Stimulated activated CD8-positive, alpha-beta memory T cell treated with anti-CD3 and anti-CD28 coated beads, Interleukin-12 subunit alpha, Interleukin-12 subunit beta, amount 100 ng/mL, for 24 hours (primary cell): Measurements from ENCODE around the gene FRMD4B.
A peak's percentile ranks its signal among the peaks of the same experiment; 100 is the strongest.
"Not testable (repeated sequence)": the region's sequence is repeated elsewhere in the genome, so short reads cannot be mapped to it uniquely, and the experiment has no call there.

Source experiments
- DNase-seq: peaks from one replicate; pipeline ENCODE4 v3.0.0-alpha.2; 2020; ENCODE audit errors: extremely low read depth

Gene FRMD4B

GRCh38 chr3:69244039-69244438 lies 141.8 kb downstream of the FRMD4B start:
- no peak for DNase-seq

- no peak for DNase-seq
Observed at GRCh38 chr3:69241769-69242168, 144.1 kb downstream of the FRMD4B start.

GRCh38 chr3:69240651-69241568 lies 145.0 kb downstream of the FRMD4B start:
- DNase-seq = no peak

DNA sequence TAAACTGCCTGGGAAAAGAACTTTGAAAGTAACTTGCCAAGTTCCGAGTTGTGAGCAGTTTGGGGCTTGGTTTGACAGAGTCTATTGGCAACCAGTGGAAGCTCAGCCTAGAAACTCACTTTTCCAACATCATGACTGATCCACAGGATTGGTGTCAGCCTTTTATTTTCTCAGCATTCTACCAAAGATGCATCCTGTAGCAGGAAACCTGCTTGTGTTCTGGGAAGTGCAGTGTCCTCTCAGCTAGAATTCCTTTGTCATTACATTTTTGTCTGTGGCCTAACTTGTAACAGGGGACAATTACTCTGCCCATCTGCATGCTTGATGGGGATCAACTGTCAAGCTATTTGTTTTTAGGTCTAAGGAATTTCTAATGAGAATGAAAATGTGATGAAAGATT lies 146.8 kb downstream of the FRMD4B start:
- DNase-seq = no peak

GRCh38 chr3:69236812-69237707 lies 148.8 kb downstream of the FRMD4B start:
- DNase-seq = no peak

GRCh38 chr3:69235882-69236281 lies 150.0 kb downstream of the FRMD4B start:
- no peak for DNase-seq

- DNase-seq = not testable (repeated sequence)
Observed at GRCh38 chr3:69235227-69235626, 150.7 kb downstream of the FRMD4B start.

GRCh38 chr3:69232482-69232881 lies 153.4 kb downstream of the FRMD4B start:
- DNase-seq = no peak

DNA sequence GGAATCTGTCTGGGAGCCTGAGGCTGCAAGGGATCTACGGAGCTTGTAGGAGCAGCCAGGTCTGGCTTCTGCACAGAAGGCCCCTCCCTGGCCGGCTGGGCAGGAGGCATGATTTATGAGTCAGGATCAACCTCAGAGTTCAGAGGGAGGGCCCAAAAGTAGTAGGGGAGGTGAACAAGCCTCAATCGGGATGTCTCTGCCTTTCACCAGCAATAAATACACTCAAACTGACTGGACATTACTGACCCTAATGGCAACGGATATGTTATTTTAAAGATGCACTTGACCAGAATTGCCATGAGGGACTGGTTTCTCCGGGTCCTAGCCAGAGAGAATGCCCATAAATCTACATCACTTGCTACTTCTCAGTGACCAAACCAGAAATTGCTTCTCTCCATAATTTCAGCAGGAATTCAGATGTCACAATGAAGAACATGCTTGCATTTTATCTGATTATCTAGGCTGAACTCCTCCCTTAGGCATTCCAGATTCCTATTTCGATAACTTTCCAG lies 153.9 kb downstream of the FRMD4B start:
- DNase-seq = no peak

- DNase-seq = no peak
Observed at GRCh38 chr3:69226071-69226470, 159.8 kb downstream of the FRMD4B start.

DNA sequence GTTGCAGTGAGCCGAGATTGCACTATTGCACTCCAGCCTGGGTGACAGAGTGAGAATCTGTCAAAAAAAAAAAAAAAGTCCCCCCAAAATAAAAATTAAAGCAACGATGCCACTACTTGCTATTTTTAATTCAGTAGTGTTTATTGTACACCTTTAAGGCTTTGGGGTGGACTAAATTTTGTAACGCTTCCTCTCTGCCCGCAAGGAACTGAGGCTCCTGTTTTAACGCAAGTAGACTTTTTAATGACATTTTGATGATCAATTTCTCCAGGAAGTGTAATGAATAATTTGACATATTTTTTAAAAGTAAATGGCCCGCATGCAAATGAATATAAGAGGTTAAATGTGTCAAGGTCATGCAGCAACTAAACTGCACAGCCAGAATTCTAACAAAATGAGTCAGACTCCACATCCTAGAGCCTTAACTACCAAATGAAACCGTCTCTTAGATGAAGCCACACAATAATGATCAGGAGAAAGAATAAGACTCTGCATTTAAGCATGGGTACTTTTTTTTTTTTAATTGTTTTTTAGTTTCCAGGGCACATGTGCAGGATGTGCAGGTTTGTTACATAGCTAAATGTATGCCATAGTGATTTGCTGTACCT lies 166.7 kb downstream of the FRMD4B start:
- no peak for DNase-seq

- DNase-seq = no peak
Observed at GRCh38 chr3:69218079-69218478, 167.8 kb downstream of the FRMD4B start.

DNA sequence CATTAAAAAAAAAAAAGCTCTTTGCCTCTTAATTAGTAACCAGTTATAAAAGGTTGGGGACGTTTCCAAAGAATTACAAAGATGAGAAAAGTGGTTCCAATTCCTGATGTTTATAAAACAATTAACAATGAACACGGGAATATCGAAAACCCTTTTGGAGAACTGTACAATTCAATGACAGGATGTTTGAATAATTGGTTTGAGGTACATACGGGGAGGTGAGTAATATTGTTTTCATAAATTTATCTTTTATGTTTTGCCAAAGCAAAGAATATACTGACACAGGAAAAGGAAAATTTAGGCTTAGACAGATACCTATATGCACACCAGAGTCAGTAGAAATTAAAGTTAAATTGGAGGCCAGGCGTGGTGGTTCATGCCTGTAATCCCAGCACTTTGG lies 168.9 kb downstream of the FRMD4B start:
- no peak for DNase-seq

- no peak for DNase-seq
Observed at GRCh38 chr3:69214241-69214640, 171.6 kb downstream of the FRMD4B start.

DNA sequence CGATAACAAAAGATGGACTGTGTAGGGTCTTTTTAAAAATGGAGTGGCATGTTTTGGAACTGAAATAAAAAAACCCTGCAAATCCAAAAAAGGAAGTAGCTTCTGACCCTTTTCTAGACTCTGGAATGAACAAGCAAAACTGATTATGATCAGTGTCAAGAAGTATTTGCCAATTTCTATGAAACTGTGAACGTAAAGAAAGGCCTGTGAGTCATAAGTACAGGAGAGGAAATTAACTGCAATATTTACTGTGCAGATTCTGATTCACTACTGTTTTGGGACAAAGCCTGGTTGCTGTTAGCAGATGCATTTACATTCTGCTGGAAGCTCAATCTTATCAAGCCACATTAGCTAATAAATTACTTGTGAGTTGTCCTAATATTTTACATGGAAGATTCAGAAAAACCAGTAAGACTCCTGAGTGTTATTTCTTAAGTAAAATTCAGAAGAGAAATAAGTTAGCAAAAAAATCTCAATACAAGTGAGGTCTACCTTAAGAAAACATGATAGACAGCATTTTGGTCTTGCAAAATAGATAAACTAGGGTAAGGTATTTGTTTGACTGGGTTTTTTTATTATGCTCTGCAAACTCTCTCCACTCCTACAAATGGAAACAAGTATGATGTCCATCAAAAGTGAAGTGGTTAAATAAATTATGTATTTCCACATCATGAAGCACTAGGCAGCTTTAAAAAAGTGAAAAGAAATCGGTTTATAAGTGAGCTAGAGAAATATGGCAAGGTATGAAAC lies 173.3 kb downstream of the FRMD4B start:
- DNase-seq = no peak

DNA sequence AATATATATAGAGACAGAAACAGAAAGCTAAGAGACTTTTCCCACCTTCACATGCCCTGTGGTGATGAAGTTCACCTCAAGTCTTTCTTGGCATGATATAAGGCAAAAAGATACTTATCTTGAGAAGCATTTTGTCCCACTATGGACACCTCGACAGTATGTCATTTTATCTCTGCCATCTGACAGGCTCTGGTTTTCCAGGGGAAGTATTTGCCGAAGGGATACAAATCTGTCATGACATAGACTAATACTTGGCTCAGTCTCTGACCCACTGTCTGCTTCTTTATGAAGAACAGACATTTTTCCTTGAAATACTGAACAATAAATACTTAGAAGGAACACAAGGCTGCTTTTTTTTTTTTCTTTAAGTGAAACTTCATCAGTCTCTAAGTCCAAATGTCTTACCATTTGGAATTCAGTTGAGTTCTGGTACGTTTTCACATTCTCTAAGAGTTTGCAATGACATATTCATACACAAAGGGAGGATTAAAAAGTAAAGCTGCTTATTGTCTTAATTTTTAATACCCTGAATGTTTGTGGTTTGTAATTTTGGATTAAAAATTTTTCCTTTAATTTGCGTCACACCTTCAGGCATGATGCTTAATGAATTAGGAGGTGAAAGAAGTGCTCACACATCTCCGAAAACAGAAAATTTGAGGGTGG lies 175.7 kb downstream of the FRMD4B start:
- DNase-seq = no peak

DNA sequence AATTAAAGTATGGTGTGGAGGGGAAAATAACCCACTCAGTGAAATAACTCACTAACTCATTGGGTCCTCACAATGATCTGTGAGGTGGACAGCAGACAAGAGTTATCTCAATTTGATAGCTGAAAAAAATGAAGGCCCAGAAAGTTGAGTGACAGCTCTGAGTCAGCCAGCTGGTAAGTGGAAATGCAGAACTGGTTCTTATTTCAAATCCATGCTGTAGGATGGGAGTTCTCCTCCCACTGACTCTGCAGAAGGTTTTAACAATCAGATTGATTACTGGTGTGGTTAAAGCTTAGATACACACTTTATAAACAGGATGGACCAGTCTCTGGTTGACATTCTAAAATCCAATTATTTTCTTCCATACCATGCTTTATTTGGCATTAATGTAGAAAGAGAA lies 176.5 kb downstream of the FRMD4B start:
- no peak for DNase-seq

DNA sequence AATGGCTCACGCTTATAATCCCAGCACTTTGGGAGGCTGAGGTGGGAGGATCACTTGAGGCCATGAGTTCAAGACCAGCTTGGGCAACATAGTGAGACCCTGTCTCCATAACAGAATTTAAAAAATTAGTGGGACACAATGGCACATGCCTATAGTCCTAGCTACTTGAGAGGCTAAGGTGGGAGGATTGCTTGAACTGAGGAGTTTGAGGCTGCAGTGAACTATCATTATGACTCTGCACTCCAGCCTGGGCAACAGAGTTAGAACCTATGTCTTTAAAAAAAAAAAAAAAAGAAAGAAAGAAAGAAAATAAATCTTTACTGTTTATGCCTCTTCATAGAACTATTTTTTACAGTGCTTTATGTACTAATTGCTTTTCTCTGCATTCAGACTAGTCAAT lies 178.9 kb downstream of the FRMD4B start:
- no peak for DNase-seq

GRCh38 chr3:69205385-69205784 lies 180.5 kb downstream of the FRMD4B start:
- DNase-seq = no peak

DNA sequence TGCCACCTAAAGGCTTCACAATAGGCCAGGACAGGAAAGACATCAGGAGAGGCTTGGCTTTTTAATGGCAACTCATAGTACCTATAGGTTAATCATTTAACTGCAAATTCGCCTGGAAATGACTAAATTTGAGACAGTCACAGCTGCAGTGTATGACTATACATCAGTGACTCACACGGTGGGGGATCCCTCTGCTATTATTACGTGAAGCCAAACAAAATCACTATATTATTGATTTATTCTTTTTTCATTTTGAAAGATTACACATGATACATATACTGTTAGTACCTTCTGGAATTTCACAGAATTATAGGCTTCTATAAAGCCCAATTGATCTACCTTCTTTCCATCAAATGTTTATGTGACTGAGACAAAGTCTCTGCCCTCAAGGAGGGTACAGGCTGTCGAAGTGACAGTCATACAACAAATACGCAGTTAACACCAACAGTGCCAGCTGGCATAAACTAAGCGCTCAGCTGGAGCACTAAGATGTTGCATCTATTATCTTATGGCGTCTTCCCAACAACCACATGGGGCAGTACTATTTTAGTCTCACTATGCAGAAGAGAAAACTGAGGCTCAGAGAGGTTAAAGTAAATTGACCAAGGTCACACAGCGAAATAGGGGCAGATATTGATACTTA lies 181.5 kb downstream of the FRMD4B start:
- DNase-seq = peak; percentile 21
